HepG2 (cell line): ENCODE measurements around the gene AS3MT. TPM values are rescaled to one million over a fixed set of nuclear protein-coding genes. Genes with fewer than 3 reads are reported as not detected.
A peak's percentile ranks its signal among the peaks of the same experiment; 100 is the strongest.

ENCODE experiments used
- AGO2 ChIP-seq: fragments of 200-400 bp; formaldehyde crosslinking; optimal IDR thresholded peaks from 2 replicates; pipeline ENCODE3; 2017; ENCODE audit warnings: mild to moderate bottlenecking, low read depth, low read length, moderate library complexity
- BCLAF1 ChIP-seq: fragments of 450-650 bp; IDR thresholded peaks from 2 replicates; pipeline ENCODE4 v1.6.1; 2017; ENCODE audit warnings: mild to moderate bottlenecking
- CSRNP2 ChIP-seq: sonication (generic); formaldehyde crosslinking; conservative IDR thresholded peaks from 2 replicates; pipeline ENCODE4 v1.8.0; 2022; ENCODE audit warnings: low read depth, missing genetic modification reagents
- DR1 ChIP-seq: sonication (generic); formaldehyde crosslinking; IDR thresholded peaks from 2 replicates; pipeline ENCODE4 v1.8.0; 2021; ENCODE audit warnings: mild to moderate bottlenecking, missing genetic modification reagents, inconsistent platforms
- GATA4 ChIP-seq: sonication (generic); IDR thresholded peaks from 2 replicates; pipeline ENCODE4 v1.6.1; 2016; ENCODE audit warnings: antibody characterized with exemption, low read depth, borderline replicate concordance
- HBP1 ChIP-seq: IDR thresholded peaks from 2 replicates; pipeline ENCODE4 v1.6.1; 2016; ENCODE audit warnings: low read depth, control low read depth
- HNF4A ChIP-seq: sonication (generic); formaldehyde crosslinking; IDR thresholded peaks from 2 replicates; pipeline ENCODE4 v1.4.0; 2020; ENCODE audit warnings: missing genetic modification reagents
- IKZF5 ChIP-seq: IDR thresholded peaks from 2 replicates; pipeline ENCODE4 v1.6.1; 2018; ENCODE audit warnings: missing genetic modification reagents, mild to moderate bottlenecking, missing compliant biosample characterization
- NR2C2 ChIP-seq: sonication (generic); formaldehyde crosslinking; IDR thresholded peaks from 2 replicates; pipeline ENCODE4 v1.4.0; 2020; ENCODE audit warnings: missing genetic modification reagents, mild to moderate bottlenecking, moderate library complexity, borderline replicate concordance
- PRDM4 ChIP-seq: sonication (generic); formaldehyde crosslinking; IDR thresholded peaks from 2 replicates; pipeline ENCODE4 v1.9.0; 2021; ENCODE audit warnings: missing genetic modification reagents, borderline replicate concordance
- ZFP90 ChIP-seq: sonication (generic); formaldehyde crosslinking; IDR thresholded peaks from 2 replicates; pipeline ENCODE4 v1.8.0; 2022; ENCODE audit warnings: missing genetic modification reagents, mild to moderate bottlenecking, inconsistent platforms, borderline replicate concordance
- ZNF430 ChIP-seq: sonication (generic); formaldehyde crosslinking; IDR thresholded peaks from 2 replicates; pipeline ENCODE4 v1.9.0; 2021; ENCODE audit warnings: mild to moderate bottlenecking, missing genetic modification reagents
- ZNF691 ChIP-seq: sonication (generic); formaldehyde crosslinking; IDR thresholded peaks from 2 replicates; pipeline ENCODE4 v1.4.0; 2020; ENCODE audit warnings: missing genetic modification reagents, low read depth, mild to moderate bottlenecking, borderline replicate concordance
- ZNF704 ChIP-seq: sonication (generic); formaldehyde crosslinking; IDR thresholded peaks from 2 replicates; pipeline ENCODE4 v1.8.1; 2023; ENCODE audit warnings: mild to moderate bottlenecking, inconsistent platforms, moderate library complexity, missing genetic modification reagents, borderline replicate concordance
- ZSCAN29 ChIP-seq: sonication (generic); formaldehyde crosslinking; conservative IDR thresholded peaks from 2 replicates; pipeline ENCODE4 v1.4.0; 2020; ENCODE audit warnings: mild to moderate bottlenecking, missing genetic modification reagents
- polyA plus RNA-seq, 8 experiments: library from polyadenylated mRNA; depleted of rRNA in 3 of 8; stranded (reverse) in 7 of 8; unstranded in 1 of 8; fragments of >200 nt; fragmentation: Illumina TruSeq in 4 of 8; extraction: Trizol in 4 of 8; gene quantifications; 2 replicates each; pipeline versions ENCODE4 v1.2.1 to v1.2.3, GENCODE V29; 2011 to 2016; ENCODE audit warnings: low read depth in 4 of 8, missing spikeins in 1 of 8, mixed read lengths in 1 of 8; ENCODE audit not compliant: insufficient read depth in 1 of 8
- total RNA-seq, 5 experiments: library from RNA; depleted of rRNA; stranded (reverse); fragments of >200 nt; fragmentation: Illumina TruSeq; extraction: Trizol; gene quantifications; 2 replicates each; pipeline ENCODE4 v1.2.3, GENCODE V29; 2016; ENCODE audit warnings: low read depth in 1 of 5

Gene AS3MT
- total and polyA plus RNA-seq, 2 of the 13 experiments (the other 11 are each of a cell fraction or from before 2014, with no cell fraction given): 8.7 to 17.4 TPM

- TF ChIP-seq BCLAF1 (no peak), AGO2 (peak; percentile 68), ZNF691 (CRISPR knock-in tag) (no peak), DR1 (CRISPR knock-in tag) (peak; percentile 76), CSRNP2 (CRISPR knock-in tag) (no peak), ZNF704 (no peak), ZNF430 (CRISPR knock-in tag) (no peak), PRDM4 (CRISPR knock-in tag) (no peak), NR2C2 (CRISPR knock-in tag) (peak; percentile 29; the same call in 1 of the 2 replicates), HNF4A (CRISPR knock-in tag) (0 out of 2 replicates have a peak, but pooled peaks have one; percentile 6), HBP1 (0 out of 2 replicates have a peak, but pooled peaks have one; percentile 79), IKZF5 (CRISPR knock-in tag) (no peak), GATA4 (no peak), ZFP90 (CRISPR knock-in tag) (peak; percentile 71; the same call in 1 of the 2 replicates), ZSCAN29 (CRISPR knock-in tag) (peak; percentile 63; the same call in 1 of the 2 replicates)
These were observed 48.9 kb downstream of the AS3MT start, which contains the start of gene CNNM2 (continued) for GRCh38 chr10:102917962-102918816.
